PC-3 (cell line): ENCODE data around the gene KAZN.

Experiments used
- CTCF ChIP-seq: fragments of 300-600 bp; sonication (generic); conservative IDR thresholded peaks from 2 replicates; pipeline ENCODE4 v1.5.1; 2017; ENCODE audit warnings: antibody characterized with exemption, low read depth, mild to moderate bottlenecking, low read length
- EZH2 ChIP-seq: fragments of 300-600 bp; sonication (generic); IDR thresholded peaks from one replicate; pipeline ENCODE4 v1.6.1; 2017; ENCODE audit warnings: antibody characterized with exemption, mild to moderate bottlenecking, low read length; ENCODE audit not compliant: unreplicated experiment
- EZH2phosphoT487 ChIP-seq: fragments of 300-600 bp; sonication (generic); IDR thresholded peaks from 2 replicates; pipeline ENCODE4 v1.6.1; 2018; ENCODE audit warnings: mild to moderate bottlenecking, antibody characterized with exemption, low read length, borderline replicate concordance

- no peak for TF ChIP-seq CTCF
- no peak for TF ChIP-seq EZH2
- TF ChIP-seq EZH2phosphoT487: no peak
Measured at GRCh38 chr1:14871218-14871970, 272.9 kb downstream of the KAZN start.
